ENCODE results near the gene SAMD4A. TPM values are rescaled to one million over a fixed set of nuclear protein-coding genes. Genes with fewer than 3 reads are reported as not detected.

Gene SAMD4A
- total and polyA plus RNA-seq, 2 of the 4 experiments (the other 2 are of a cell fraction) = 22.9 to 38.2 TPM

- peak overlapping the region; percentile 24; the same call in 1 of the 2 replicates for H4K5ac ChIP-seq (ENCODE audit: low read depth, low read length)
- peaks cover 66% of the 10 kb centered on the region for H4K20me1 ChIP-seq (ENCODE audit: insufficient read depth, low read length)
- peaks cover 40% of the 10 kb centered on the region for H3K9me1 ChIP-seq (ENCODE audit: insufficient read depth, low read length)
- no peak for ATAC-seq (ENCODE audit: low read depth)
- no peak overlapping the region for H3K9ac ChIP-seq (ENCODE audit: low read depth, low read length)
- H4K91ac ChIP-seq (ENCODE audit: insufficient read depth, low read depth, low read length) = no peak overlapping the region
- no peak overlapping the region for H2BK120ac ChIP-seq (ENCODE audit: low read depth, low read length)
- peak overlapping the region; percentile 17; the same call in 1 of the 3 replicates for H2BK15ac ChIP-seq (ENCODE audit: low read depth, low read length)
- H3K23ac ChIP-seq (ENCODE audit: low read depth, low read length) = 0 out of 2 replicates have a peak overlapping the region, but pooled peaks have one; percentile 48
- H2BK20ac ChIP-seq (ENCODE audit: low read depth, low read length) = no peak overlapping the region
- H2AK5ac ChIP-seq (ENCODE audit: low read depth, low read length) = 0 out of 2 replicates have a peak overlapping the region, but pooled peaks have one; percentile 8
- no peak overlapping the region for H4K8ac ChIP-seq (ENCODE audit: low read depth in 2 of 2, low read length in 2 of 2)
- peaks cover 18% of the 10 kb centered on the region for H3K4me1 ChIP-seq (ENCODE audit: control insufficient read depth, insufficient read depth, low read length)
- no peak overlapping the region for H3K4ac ChIP-seq (ENCODE audit: low read depth, low read length)
- ChIA-PET POLR2A (ENCODE audit: unreplicated experiment) (no interaction called here), CTCF (no interaction called here)
- intact Hi-C loops (cut with micrococcal nuclease) (no loop called here), in situ Hi-C loops (cut with MboI; ENCODE audit: low sequenced_read_pairs) (no loop called here), dilution Hi-C loops (cut with HindIII; ENCODE audit: low sequenced_read_pairs, unreplicated experiment) (no loop called here)
- peaks cover 65 to 91% of the 10 kb centered on the region in 2 experiments for H3K79me1 ChIP-seq (ENCODE audit: low read depth in 1 of 2, low read length in 2 of 2)
- no peak overlapping the region for H2BK5ac ChIP-seq (ENCODE audit: low read depth, low read length, poor library complexity, severe bottlenecking)
- H3K27me3 ChIP-seq (ENCODE audit: control insufficient read depth, insufficient read depth, low read length) = no peaks in the 10 kb centered on the region
- no peak overlapping the region for H3K4me2 ChIP-seq (ENCODE audit: low read depth, low read length)
- no peak overlapping the region for H3K18ac ChIP-seq (ENCODE audit: low read depth, low read length)
- no peak overlapping the region for H2AFZ ChIP-seq (replicated peaks; ENCODE audit: low read length, poor library complexity)
- WGBS, 2 experiments (ENCODE audit: extremely low coverage in 2 of 2, insufficient read length in 1 of 2) = no CpG with 5 or more reads among the region's 6 CpGs
- no peaks in the 10 kb centered on the region for H3K9me3 ChIP-seq (ENCODE audit: control insufficient read depth, insufficient read depth, low read length)
- DNase-seq = no peak
- no peak overlapping the region for H3K14ac ChIP-seq (replicated peaks; ENCODE audit: low read depth, low read length)
- no peak overlapping the region for H3K27ac ChIP-seq (ENCODE audit: insufficient read depth, low read length)
- no peak overlapping the region for H3K4me3 ChIP-seq (ENCODE audit: insufficient read depth, low read depth, low read length)
- BruUV-seq (replicated peaks) = no TSS peak
- TF ChIP-seq RCOR1 (IDR thresholded peaks at IDR 0.05; ENCODE audit: insufficient replicate concordance, low read length) (no peak), CEBPB (IDR thresholded peaks at IDR 0.05; ENCODE audit: low read depth, low read length) (peak; percentile 57; the same call in 1 of the 2 replicates)
- no peak overlapping the region for H3K56ac ChIP-seq (ENCODE audit: extremely low read depth, insufficient read depth, low read length)
- H3K36me3 ChIP-seq (ENCODE audit: control insufficient read depth, insufficient read depth, low read length) = peaks cover 2% of the 10 kb centered on the region
- no peak overlapping the region for H2AK9ac ChIP-seq (replicated peaks; ENCODE audit: low read depth, low read length, poor library complexity)
Observed at GRCh38 chr14:54692284-54692772, 125.4 kb downstream of the SAMD4A start.
